Esophagus squamous epithelium (tissue), 4 donors: ENCODE data around the gene TANC1.

ENCODE experiments used
- CTCF ChIP-seq, 6 experiments: fragments of 450-650 bp in 4 of 6; fragments of 200-600 bp in 2 of 6; sonication (generic) in 2 of 6; IDR thresholded peaks; one replicate each; pipeline ENCODE4 v1.5.1; 2016 to 2019; ENCODE audit warnings: antibody characterized with exemption in 6 of 6, mild to moderate bottlenecking in 4 of 6, moderate library complexity in 4 of 6
- POLR2A ChIP-seq, 4 donors: fragments of 450-650 bp; IDR thresholded peaks; one replicate each; pipeline ENCODE4 v1.6.1; 2017; ENCODE audit warnings: antibody characterized with exemption in 4 of 4, mild to moderate bottlenecking in 4 of 4, moderate library complexity in 3 of 4

- TF ChIP-seq CTCF (IDR thresholded peaks at IDR 0.05), result no peak
- TF ChIP-seq POLR2A (IDR thresholded peaks at IDR 0.05), result peak in 1 of 4 donors; percentile 34
These were observed 178.7 kb downstream of the TANC1 start for GRCh38 chr2:159146996-159147666.
